Measurements from ENCODE around the gene FAM120A.

DNA sequence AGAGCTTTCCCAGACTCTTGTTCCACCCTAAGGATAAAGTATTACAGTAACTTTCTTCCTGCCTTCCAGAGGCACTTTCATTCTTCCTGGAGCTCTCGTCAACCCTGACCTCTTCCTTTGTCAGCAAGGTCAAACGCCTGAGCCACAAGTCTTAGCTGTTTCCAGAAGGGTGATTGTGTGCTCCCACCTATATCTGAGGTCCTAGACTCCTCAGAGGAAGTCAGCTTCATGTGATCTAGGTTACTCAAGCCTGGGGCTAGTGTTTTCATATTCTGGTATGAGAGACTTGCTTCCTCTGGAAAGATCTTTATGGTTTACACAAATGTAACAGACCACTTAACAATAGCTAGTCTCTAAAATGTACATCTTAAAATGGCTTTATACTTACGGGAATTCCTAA is 5.4 kb upstream of the FAM120A start:
- TF ChIP-seq, protein P1, sequence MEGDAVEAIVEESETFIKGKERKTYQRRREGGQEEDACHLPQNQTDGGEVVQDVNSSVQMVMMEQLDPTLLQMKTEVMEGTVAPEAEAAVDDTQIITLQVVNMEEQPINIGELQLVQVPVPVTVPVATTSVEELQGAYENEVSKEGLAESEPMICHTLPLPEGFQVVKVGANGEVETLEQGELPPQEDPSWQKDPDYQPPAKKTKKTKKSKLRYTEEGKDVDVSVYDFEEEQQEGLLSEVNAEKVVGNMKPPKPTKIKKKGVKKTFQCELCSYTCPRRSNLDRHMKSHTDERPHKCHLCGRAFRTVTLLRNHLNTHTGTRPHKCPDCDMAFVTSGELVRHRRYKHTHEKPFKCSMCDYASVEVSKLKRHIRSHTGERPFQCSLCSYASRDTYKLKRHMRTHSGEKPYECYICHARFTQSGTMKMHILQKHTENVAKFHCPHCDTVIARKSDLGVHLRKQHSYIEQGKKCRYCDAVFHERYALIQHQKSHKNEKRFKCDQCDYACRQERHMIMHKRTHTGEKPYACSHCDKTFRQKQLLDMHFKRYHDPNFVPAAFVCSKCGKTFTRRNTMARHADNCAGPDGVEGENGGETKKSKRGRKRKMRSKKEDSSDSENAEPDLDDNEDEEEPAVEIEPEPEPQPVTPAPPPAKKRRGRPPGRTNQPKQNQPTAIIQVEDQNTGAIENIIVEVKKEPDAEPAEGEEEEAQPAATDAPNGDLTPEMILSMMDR (conservative IDR thresholded peaks at IDR 0.05), result no peak
- TF ChIP-seq ZFX (IDR thresholded peaks at IDR 0.05), result no peak

Data from C4-2B (cell line).